ENCODE measurements around the gene TNRC6B. TPM values are rescaled to one million over a fixed set of nuclear protein-coding genes. Genes with fewer than 3 reads are reported as not detected.

The TNRC6B gene
- total RNA-seq, 4 donors from 2014 or later, result 10.5 to 76.0 (median 37.2) TPM

DNA sequence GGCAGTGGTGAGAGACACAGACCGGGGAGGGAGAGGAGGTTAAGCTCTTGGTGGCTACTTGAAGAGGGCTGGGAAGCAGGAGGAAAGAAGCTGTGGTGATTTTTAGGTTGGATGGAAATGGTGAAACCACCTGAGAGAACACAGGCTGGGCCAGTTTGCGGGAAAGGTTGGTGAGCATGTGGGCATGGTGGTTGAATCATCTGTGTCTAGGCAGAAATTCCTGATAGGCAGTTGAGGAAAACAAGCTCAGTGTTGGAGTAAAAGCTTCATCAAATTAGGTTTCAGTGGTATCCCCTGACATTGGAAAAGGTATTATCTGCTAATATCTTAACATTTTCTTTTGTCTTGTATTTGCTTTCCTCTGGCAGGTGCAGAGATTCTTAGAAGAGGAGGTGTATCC is 188.3 kb downstream of the TNRC6B start:
- Histone ChIP-seq H3K27ac (no peak overlapping the region), H3K27me3 (no peaks in the 10 kb centered on the region), H3K4me3 (no peak overlapping the region), H3K9me3 (no peaks in the 10 kb centered on the region), H3K4me1 (no peaks in the 10 kb centered on the region), H3K36me3 (no peaks in the 10 kb centered on the region)
- intact Hi-C loops (cut with DNase I; ENCODE audit: low total_unique reads), result no loop called here
- no peak for TF ChIP-seq POLR2A (IDR thresholded peaks at IDR 0.05)
- TF ChIP-seq, protein P1, sequence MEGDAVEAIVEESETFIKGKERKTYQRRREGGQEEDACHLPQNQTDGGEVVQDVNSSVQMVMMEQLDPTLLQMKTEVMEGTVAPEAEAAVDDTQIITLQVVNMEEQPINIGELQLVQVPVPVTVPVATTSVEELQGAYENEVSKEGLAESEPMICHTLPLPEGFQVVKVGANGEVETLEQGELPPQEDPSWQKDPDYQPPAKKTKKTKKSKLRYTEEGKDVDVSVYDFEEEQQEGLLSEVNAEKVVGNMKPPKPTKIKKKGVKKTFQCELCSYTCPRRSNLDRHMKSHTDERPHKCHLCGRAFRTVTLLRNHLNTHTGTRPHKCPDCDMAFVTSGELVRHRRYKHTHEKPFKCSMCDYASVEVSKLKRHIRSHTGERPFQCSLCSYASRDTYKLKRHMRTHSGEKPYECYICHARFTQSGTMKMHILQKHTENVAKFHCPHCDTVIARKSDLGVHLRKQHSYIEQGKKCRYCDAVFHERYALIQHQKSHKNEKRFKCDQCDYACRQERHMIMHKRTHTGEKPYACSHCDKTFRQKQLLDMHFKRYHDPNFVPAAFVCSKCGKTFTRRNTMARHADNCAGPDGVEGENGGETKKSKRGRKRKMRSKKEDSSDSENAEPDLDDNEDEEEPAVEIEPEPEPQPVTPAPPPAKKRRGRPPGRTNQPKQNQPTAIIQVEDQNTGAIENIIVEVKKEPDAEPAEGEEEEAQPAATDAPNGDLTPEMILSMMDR (IDR thresholded peaks at IDR 0.05), result no peak
- no peak for DNase-seq

GRCh38 chr22:40367342-40367741 is 189.6 kb downstream of the TNRC6B start:
- H3K27me3 ChIP-seq, result no peaks in the 10 kb centered on the region
- no peak overlapping the region for H3K4me3 ChIP-seq
- intact Hi-C loops (cut with DNase I; ENCODE audit: low total_unique reads), result no loop called here
- no peak overlapping the region for H3K27ac ChIP-seq
- no peaks in the 10 kb centered on the region for H3K4me1 ChIP-seq
- DNase-seq, result no peak
- TF ChIP-seq POLR2A (IDR thresholded peaks at IDR 0.05), result no peak
- TF ChIP-seq, protein P1 (IDR thresholded peaks at IDR 0.05), result no peak
- H3K9me3 ChIP-seq, result no peaks in the 10 kb centered on the region
- no peaks in the 10 kb centered on the region for H3K36me3 ChIP-seq

DNA sequence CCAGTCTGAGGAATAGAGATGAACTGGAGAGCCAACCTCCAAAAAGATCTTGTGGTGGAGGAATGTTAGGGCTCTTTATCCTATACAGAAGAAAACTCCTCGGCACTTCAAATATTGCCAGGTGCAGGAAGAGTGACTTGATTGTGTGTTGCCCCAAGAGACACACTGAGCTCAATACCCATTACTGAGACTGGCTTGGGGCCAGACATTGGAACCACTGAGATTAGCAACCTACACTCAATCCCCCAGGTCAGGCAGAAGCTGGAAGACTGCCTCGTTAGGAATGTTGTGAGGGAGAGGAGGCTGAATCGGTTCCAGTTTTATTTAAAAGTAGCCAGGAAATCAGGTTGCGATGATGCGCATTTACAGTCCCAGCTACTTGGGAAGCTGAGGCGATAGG is 190.3 kb downstream of the TNRC6B start:
- no peak for DNase-seq
- Histone ChIP-seq H3K4me1 (no peaks in the 10 kb centered on the region), H3K36me3 (no peaks in the 10 kb centered on the region), H3K27me3 (no peaks in the 10 kb centered on the region), H3K9me3 (no peaks in the 10 kb centered on the region), H3K27ac (no peak overlapping the region), H3K4me3 (no peak overlapping the region)
- TF ChIP-seq, protein P1 (IDR thresholded peaks at IDR 0.05), result no peak
- no peak for TF ChIP-seq POLR2A (IDR thresholded peaks at IDR 0.05)
- intact Hi-C loops (cut with DNase I; ENCODE audit: low total_unique reads), result no loop called here

- TF ChIP-seq POLR2A (IDR thresholded peaks at IDR 0.05), result no peak
- TF ChIP-seq, protein P1 (IDR thresholded peaks at IDR 0.05), result no peak
- no peak for DNase-seq
- no peaks in the 10 kb centered on the region for H3K27me3 ChIP-seq
- H3K4me3 ChIP-seq, result no peak overlapping the region
- intact Hi-C loops (cut with DNase I; ENCODE audit: low total_unique reads), result no loop called here
- no peaks in the 10 kb centered on the region for H3K9me3 ChIP-seq
- H3K36me3 ChIP-seq, result no peaks in the 10 kb centered on the region
- H3K27ac ChIP-seq, result no peak overlapping the region
- H3K4me1 ChIP-seq, result no peaks in the 10 kb centered on the region
Observed at GRCh38 chr22:40368836-40369235, 191.1 kb downstream of the TNRC6B start.

DNA sequence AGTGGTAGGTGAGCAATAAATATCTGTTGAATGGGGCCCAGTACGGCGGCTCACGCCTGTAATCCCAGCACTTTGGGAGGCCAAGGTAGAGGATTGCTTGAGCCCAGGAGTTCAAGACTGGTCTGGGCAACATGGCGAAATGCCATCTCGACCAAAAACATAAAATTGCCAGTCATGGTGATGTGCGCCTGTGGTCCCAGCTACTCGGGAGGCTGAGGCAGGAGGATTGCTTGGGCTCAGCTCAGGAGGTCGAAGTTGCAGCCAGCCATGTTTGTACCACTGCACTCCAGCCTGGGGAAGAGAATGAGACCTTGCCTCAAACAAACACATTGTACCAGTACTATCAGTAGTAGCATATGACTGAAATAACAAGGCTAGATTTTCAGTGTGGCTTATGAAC is 196.8 kb downstream of the TNRC6B start:
- no peak for DNase-seq
- intact Hi-C loops (cut with DNase I; ENCODE audit: low total_unique reads), result no loop called here
- H3K4me3 ChIP-seq, result no peak overlapping the region
- no peaks in the 10 kb centered on the region for H3K27me3 ChIP-seq
- H3K4me1 ChIP-seq, result no peaks in the 10 kb centered on the region
- no peaks in the 10 kb centered on the region for H3K9me3 ChIP-seq
- no peak overlapping the region for H3K27ac ChIP-seq
- TF ChIP-seq, protein P1 (IDR thresholded peaks at IDR 0.05), result no peak
- no peaks in the 10 kb centered on the region for H3K36me3 ChIP-seq
